Mesenchymal stem cell (in vitro differentiated cells and primary cell): ENCODE measurements around the gene CR1.
"Not testable (repeated sequence)": the region's sequence is repeated elsewhere in the genome, so short reads cannot be mapped to it uniquely, and the experiment has no call there.

Experiments used
- DNase-seq: peaks from one replicate; pipeline ENCODE4 v3.0.0-alpha.2; 2013
- H2AFZ ChIP-seq: one replicate; pipeline ENCODE4 v1.6.1; 2013; ENCODE audit warnings: low read depth, mild to moderate bottlenecking, control low read depth, inconsistent platforms, low read length, moderate library complexity
- H2AK5ac ChIP-seq: 2 replicates; pipeline ENCODE4 v1.6.1; 2013; ENCODE audit warnings: low read length, moderate library complexity, mild to moderate bottlenecking, inconsistent platforms; ENCODE audit not compliant: severe bottlenecking
- H2BK120ac ChIP-seq: one replicate; pipeline ENCODE4 v1.6.1; 2013; ENCODE audit warnings: low read depth, mild to moderate bottlenecking, inconsistent platforms, low read length, moderate library complexity
- H2BK12ac ChIP-seq, 2 experiments: one replicate each; pipeline ENCODE4 v1.6.1; 2013; ENCODE audit warnings: inconsistent platforms in 2 of 2, low read length in 2 of 2, mild to moderate bottlenecking in 2 of 2, moderate library complexity in 2 of 2, control low read depth in 1 of 2
- H2BK15ac ChIP-seq: one replicate; pipeline ENCODE4 v1.6.1; 2013; ENCODE audit warnings: mild to moderate bottlenecking, low read depth, inconsistent platforms; ENCODE audit not compliant: poor library complexity, severe bottlenecking
- H2BK5ac ChIP-seq: 2 replicates; pipeline ENCODE4 v1.6.1; 2013; ENCODE audit warnings: low read depth, mild to moderate bottlenecking, low read length, control low read depth, inconsistent platforms; ENCODE audit not compliant: poor library complexity, severe bottlenecking
- H3K14ac ChIP-seq, 2 experiments: one replicate each; pipeline ENCODE4 v1.6.1; 2013; ENCODE audit warnings: inconsistent platforms in 2 of 2, low read length in 2 of 2, control low read depth in 1 of 2, mild to moderate bottlenecking in 1 of 2, moderate library complexity in 1 of 2
- H3K18ac ChIP-seq, 2 experiments: one replicate each; pipeline ENCODE4 v1.6.1; 2013; ENCODE audit warnings: inconsistent platforms in 2 of 2, low read length in 2 of 2, control low read depth in 1 of 2, low read depth in 1 of 2, mild to moderate bottlenecking in 1 of 2
- H3K23ac ChIP-seq, 2 experiments: one replicate each; pipeline ENCODE4 v1.6.1; 2013; ENCODE audit warnings: inconsistent platforms in 2 of 2, low read length in 2 of 2, mild to moderate bottlenecking in 2 of 2, moderate library complexity in 2 of 2, control low read depth in 1 of 2
- H3K27ac ChIP-seq: 2 replicates; pipeline ENCODE4 v1.5.1; 2013; ENCODE audit warnings: mild to moderate bottlenecking, moderate library complexity, low read length, control low read depth, inconsistent platforms; ENCODE audit not compliant: poor library complexity, severe bottlenecking
- H3K27me3 ChIP-seq, 2 experiments: 2 replicates each; pipeline versions ENCODE4 v1.6.1 to v1.7.0; 2013; ENCODE audit warnings: low read length in 2 of 2, mild to moderate bottlenecking in 2 of 2, moderate library complexity in 2 of 2, control low read depth in 1 of 2, inconsistent platforms in 1 of 2; ENCODE audit not compliant: control insufficient read depth in 1 of 2, insufficient read depth in 1 of 2
- H3K36me3 ChIP-seq, 2 experiments: 2 replicates each; pipeline versions ENCODE4 v1.6.1 to v1.7.0; 2013; ENCODE audit warnings: low read length in 2 of 2, control low read depth in 1 of 2, inconsistent platforms in 1 of 2, low read depth in 1 of 2, mild to moderate bottlenecking in 1 of 2; ENCODE audit not compliant: insufficient read depth in 2 of 2, control insufficient read depth in 1 of 2
- H3K4ac ChIP-seq, 2 experiments: one replicate each; pipeline ENCODE4 v1.6.1; 2013; ENCODE audit warnings: inconsistent platforms in 2 of 2, low read length in 2 of 2, mild to moderate bottlenecking in 2 of 2, moderate library complexity in 2 of 2, control low read depth in 1 of 2, low read depth in 1 of 2
- H3K4me1 ChIP-seq: 2 replicates; pipeline ENCODE4 v1.6.1; 2013; ENCODE audit warnings: low read depth, low read length, control low read depth; ENCODE audit not compliant: control insufficient read depth, insufficient read depth
- H3K4me2 ChIP-seq: 2 replicates; pipeline ENCODE4 v1.6.1; 2013; ENCODE audit warnings: low read length, mild to moderate bottlenecking, inconsistent platforms; ENCODE audit not compliant: poor library complexity, severe bottlenecking
- H3K4me3 ChIP-seq, 2 experiments: 2 replicates each; pipeline versions ENCODE4 v1.5.1 to v1.7.0; 2013; ENCODE audit warnings: low read length in 2 of 2, mild to moderate bottlenecking in 2 of 2, control low read depth in 1 of 2, low read depth in 1 of 2; ENCODE audit not compliant: insufficient read depth in 1 of 2
- H3K79me1 ChIP-seq: replicated peaks from 2 replicates; pipeline ENCODE4 v1.6.1; 2013; ENCODE audit warnings: mild to moderate bottlenecking, control low read depth, low read length, inconsistent platforms; ENCODE audit not compliant: poor library complexity, severe bottlenecking
- H3K9ac ChIP-seq: 2 replicates; pipeline ENCODE4 v1.7.0; 2013; ENCODE audit warnings: mild to moderate bottlenecking, low read length, moderate library complexity
- H3K9me3 ChIP-seq: 2 replicates; pipeline ENCODE4 v1.7.0; 2013; ENCODE audit warnings: mild to moderate bottlenecking, low read length; ENCODE audit not compliant: control insufficient read depth
- H4K8ac ChIP-seq: one replicate; pipeline ENCODE4 v1.6.1; 2013; ENCODE audit warnings: inconsistent platforms, mild to moderate bottlenecking, low read length, moderate library complexity
- H4K91ac ChIP-seq: one replicate; pipeline ENCODE4 v1.6.1; 2013; ENCODE audit warnings: mild to moderate bottlenecking, low read length, inconsistent platforms
- WGBS: methylation state at CpG from one replicate; pipeline ENCODE4 v1.1.7; 2013; ENCODE audit warnings: mixed read lengths; 5-methylcytosine and 5-hydroxymethylcytosine counted together

The CR1 gene

DNA sequence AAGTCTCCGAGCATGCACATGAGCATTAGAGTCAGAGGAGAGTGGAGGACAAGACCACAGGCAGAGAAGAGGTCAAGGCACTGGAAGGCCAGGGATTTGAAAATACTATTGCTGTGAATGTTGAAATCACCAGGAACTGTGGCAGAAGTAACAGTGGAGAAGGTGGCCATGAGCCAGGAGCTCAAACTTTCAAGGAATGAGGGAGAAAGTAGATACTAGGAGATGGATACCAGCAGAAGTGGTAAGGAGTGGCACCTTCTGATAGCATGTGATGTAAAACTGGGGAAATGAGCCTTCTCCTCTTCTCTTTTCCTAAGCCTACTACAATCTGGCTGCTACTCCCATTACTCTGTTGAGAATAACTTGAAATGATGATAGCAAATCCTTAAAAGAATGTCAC, 1.8 kb upstream of the CR1 start:
- Histone ChIP-seq H3K27ac (no peak overlapping the region), H3K4ac (no peak overlapping the region), H3K9ac (no peak overlapping the region), H2BK12ac (no peak overlapping the region), H4K91ac (no peak overlapping the region), H3K4me2 (no peak overlapping the region), H2BK120ac (no peak overlapping the region), H3K9me3 (no peaks in the 10 kb centered on the region), H3K27me3 (peaks cover 41 to 88% of the 10 kb centered on the region in 2 experiments), H2BK15ac (no peak overlapping the region), H3K36me3 (no peaks in the 10 kb centered on the region), H3K79me1 (no peaks in the 10 kb centered on the region), H3K23ac (no peak overlapping the region), H4K8ac (no peak overlapping the region), H2AK5ac (no peak overlapping the region), H3K14ac (no peak overlapping the region), H3K4me3 (no peak overlapping the region), H3K4me1 (peaks cover 8% of the 10 kb centered on the region), H3K18ac (no peak overlapping the region), H2AFZ (no peak overlapping the region), H2BK5ac (no peak overlapping the region)
- 81% methylated on average over 1 of the region's 1 CpG for WGBS
- DNase-seq = no peak

DNA sequence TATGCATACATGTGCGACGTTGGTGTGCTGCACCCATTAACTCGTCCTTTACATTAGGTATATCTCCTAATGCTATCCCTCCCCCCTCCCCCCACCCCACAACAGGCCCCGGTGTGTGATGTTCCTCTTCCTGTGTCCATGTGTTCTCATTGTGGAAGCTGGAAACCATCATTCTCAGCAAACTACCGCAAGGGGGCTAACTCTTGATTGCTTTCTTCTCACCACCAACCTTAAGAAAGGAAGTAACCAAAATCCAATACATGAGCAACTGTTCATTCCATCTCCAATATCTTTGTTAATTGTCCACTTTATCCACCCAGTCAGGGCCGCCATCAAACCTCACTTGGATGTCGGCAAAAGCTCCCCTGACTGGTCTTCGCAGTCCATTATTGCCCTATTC, 676 bp upstream of the CR1 start:
- not testable (repeated sequence) for H3K4me1 ChIP-seq, H2AFZ ChIP-seq, H3K4me3 ChIP-seq, H3K4ac ChIP-seq, H3K14ac ChIP-seq, H3K23ac ChIP-seq, H3K9me3 ChIP-seq, H3K36me3 ChIP-seq, H2BK15ac ChIP-seq, H4K8ac ChIP-seq, H2BK5ac ChIP-seq, H3K79me1 ChIP-seq, DNase-seq, H2BK120ac ChIP-seq, H2AK5ac ChIP-seq, H3K4me2 ChIP-seq, H2BK12ac ChIP-seq, H4K91ac ChIP-seq, H3K18ac ChIP-seq, H3K27ac ChIP-seq, H3K9ac ChIP-seq
- H3K27me3 ChIP-seq = peaks cover 41 to 83% of the 10 kb centered on the region in 2 experiments
- 72% methylated on average over 8 of the region's 8 CpGs for WGBS

DNA sequence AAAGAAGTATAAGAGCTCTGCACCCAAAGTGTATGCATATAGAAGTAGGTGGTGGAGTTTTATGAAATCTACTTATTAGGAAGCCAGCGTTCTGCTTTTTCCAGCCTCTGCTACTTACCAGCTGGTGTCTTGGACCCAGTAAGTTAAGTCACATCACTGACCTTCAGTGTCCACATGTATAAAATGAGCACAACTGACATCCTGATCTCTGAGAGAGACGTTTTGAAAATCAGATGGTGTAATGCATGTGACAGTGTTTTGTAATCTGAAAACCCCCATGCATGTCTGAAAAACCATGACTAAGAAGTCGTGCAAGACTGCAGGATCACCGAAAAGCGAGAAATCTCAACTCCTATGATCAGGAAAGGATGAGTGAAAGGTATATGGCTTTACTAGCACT, 2.0 kb downstream of the CR1 start:
- Histone ChIP-seq H2BK15ac (no peak overlapping the region), H3K36me3 (no peaks in the 10 kb centered on the region), H2BK120ac (no peak overlapping the region), H3K27ac (no peak overlapping the region), H3K27me3 (peaks cover 47 to 83% of the 10 kb centered on the region in 2 experiments), H3K9ac (no peak overlapping the region), H3K18ac (no peak overlapping the region), H2BK5ac (no peak overlapping the region), H3K4me1 (peaks cover 8% of the 10 kb centered on the region), H2AK5ac (no peak overlapping the region), H3K4me2 (no peak overlapping the region), H3K23ac (no peak overlapping the region), H3K4me3 (no peak overlapping the region), H2AFZ (no peak overlapping the region), H3K9me3 (no peaks in the 10 kb centered on the region), H3K79me1 (no peaks in the 10 kb centered on the region), H2BK12ac (no peak overlapping the region), H4K91ac (no peak overlapping the region), H3K4ac (no peak overlapping the region), H4K8ac (no peak overlapping the region), H3K14ac (no peak overlapping the region)
- WGBS = 77% methylated on average over 4 of the region's 5 CpGs
- no peak for DNase-seq

DNA sequence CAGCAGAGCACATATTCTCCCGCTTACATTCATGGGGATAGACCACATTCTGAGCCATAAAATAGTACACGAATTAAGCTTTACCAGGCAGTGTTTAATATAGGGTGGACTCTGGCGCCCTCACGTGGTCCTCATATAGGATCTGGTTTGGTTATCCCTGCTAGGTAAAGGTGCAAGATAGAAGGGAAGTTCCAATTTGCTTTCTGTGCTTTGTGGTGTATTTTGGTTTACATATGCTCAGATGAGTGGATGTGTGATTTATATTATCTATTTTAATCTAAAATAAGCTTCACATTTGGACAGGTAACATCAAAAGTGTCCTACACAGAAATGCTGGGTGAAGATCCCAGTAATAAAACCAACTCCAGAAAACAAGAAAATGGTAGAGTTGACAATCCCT, 3.6 kb downstream of the CR1 start:
- WGBS = 0% methylated on average over 4 of the region's 4 CpGs
- no peak overlapping the region for H2AFZ ChIP-seq

More for the DNA sequence above, 3.6 kb downstream of the CR1 start:
- no peak overlapping the region for H3K9ac ChIP-seq
- H3K14ac ChIP-seq = no peak overlapping the region
- DNase-seq = peak; percentile 49
- H3K4me1 ChIP-seq = peaks cover 8% of the 10 kb centered on the region
- no peak overlapping the region for H4K91ac ChIP-seq
- no peak overlapping the region for H3K18ac ChIP-seq
- H3K27me3 ChIP-seq = peaks cover 46 to 82% of the 10 kb centered on the region in 2 experiments
- no peak overlapping the region for H2BK12ac ChIP-seq
- H2BK120ac ChIP-seq = no peak overlapping the region
- no peaks in the 10 kb centered on the region for H3K36me3 ChIP-seq
- no peak overlapping the region for H2BK5ac ChIP-seq
- H4K8ac ChIP-seq = no peak overlapping the region
- no peak overlapping the region for H2BK15ac ChIP-seq
- no peak overlapping the region for H2AK5ac ChIP-seq
- no peaks in the 10 kb centered on the region for H3K79me1 ChIP-seq
- no peak overlapping the region for H3K4me2 ChIP-seq
- no peak overlapping the region for H3K4ac ChIP-seq
- H3K9me3 ChIP-seq = no peaks in the 10 kb centered on the region
- no peak overlapping the region for H3K4me3 ChIP-seq
- H3K23ac ChIP-seq = no peak overlapping the region
- H3K27ac ChIP-seq = no peak overlapping the region
